WTC11 (cell line): ENCODE data around the gene CFAP161. TPM values are rescaled to one million over a fixed set of nuclear protein-coding genes. Genes with fewer than 3 reads are reported as not detected.

ENCODE experiments used
- ATAC-seq: fragments of 200-7000 bp; cut with Tn5 transposase; 2 replicates; pipeline ENCODE4 v1.10.0; 2021; ENCODE audit warnings: mild to moderate bottlenecking, moderate library complexity
- CTCF ChIA-PET: fragments of 300-600 bp; sonication (Branson Sonifier 250); formaldehyde crosslinking; loops from one replicate; lab custom pipeline; 2021; ENCODE audit warnings: antibody characterized with exemption; lab: Charles Lee
- POLR2A ChIA-PET: fragments of 350-600 bp; sonication (Branson Sonifier 250); formaldehyde crosslinking; loops from one replicate; lab custom pipeline; 2021; ENCODE audit warnings: antibody characterized with exemption; lab: Charles Lee
- DNase-seq: peaks from one replicate; pipeline ENCODE4 v3.0.0; 2021; ENCODE audit warnings: low spot score
- H3K27ac Mint-ChIP-seq: 2 replicates; pipeline ENCODE4 v1.8.0; 2021; ENCODE audit warnings: mixed read lengths
- H3K27me3 Mint-ChIP-seq: 2 replicates; pipeline ENCODE4 v1.8.0; 2021; ENCODE audit warnings: low read depth, mild to moderate bottlenecking, moderate library complexity, mixed read lengths
- H3K36me3 Mint-ChIP-seq: 2 replicates; pipeline ENCODE4 v1.8.0; 2021; ENCODE audit warnings: mixed read lengths
- H3K4me1 Mint-ChIP-seq: 2 replicates; pipeline ENCODE4 v1.8.0; 2022; ENCODE audit warnings: mixed read lengths
- H3K4me3 Mint-ChIP-seq: 2 replicates; pipeline ENCODE4 v1.8.0; 2021; ENCODE audit warnings: mild to moderate bottlenecking, moderate library complexity, mixed read lengths
- H3K9me3 Mint-ChIP-seq: 2 replicates; pipeline ENCODE4 v1.8.0; 2021; ENCODE audit warnings: mixed read lengths
- EMX1 ChIP-seq: fragments of 250-450 bp; sonication (Bioruptor Pico); IDR thresholded peaks from 2 replicates; pipeline ENCODE4 v1.8.0; 2021; ENCODE audit warnings: mild to moderate bottlenecking
- ESRRA ChIP-seq: sonication (generic); formaldehyde crosslinking; IDR thresholded peaks from 2 replicates; pipeline ENCODE4 v1.8.1; 2022; ENCODE audit warnings: mild to moderate bottlenecking, missing genetic modification reagents, borderline replicate concordance
- ETV6 ChIP-seq: sonication (generic); formaldehyde crosslinking; IDR thresholded peaks from 2 replicates; pipeline ENCODE4 v1.8.1; 2022; ENCODE audit warnings: mild to moderate bottlenecking, missing genetic modification reagents
- GTF2I ChIP-seq: fragments of 250-450 bp; sonication (Bioruptor Pico); conservative IDR thresholded peaks from 2 replicates; pipeline ENCODE4 v1.4.0; 2021; ENCODE audit warnings: mild to moderate bottlenecking
- MXD4 ChIP-seq: fragments of 250-450 bp; sonication (Bioruptor Pico); IDR thresholded peaks from 2 replicates; pipeline ENCODE4 v1.8.0; 2021; ENCODE audit warnings: mild to moderate bottlenecking, moderate library complexity, borderline replicate concordance
- NFATC4 ChIP-seq: fragments of 250-450 bp; sonication (Bioruptor Pico); IDR thresholded peaks from 2 replicates; pipeline ENCODE4 v1.9.0; 2021; ENCODE audit warnings: mild to moderate bottlenecking
- NR3C1 ChIP-seq: sonication (generic); formaldehyde crosslinking; conservative IDR thresholded peaks from 2 replicates; pipeline ENCODE4 v1.8.1; 2023; ENCODE audit warnings: low read depth, mild to moderate bottlenecking, missing genetic modification reagents
- RELA ChIP-seq: sonication (generic); formaldehyde crosslinking; IDR thresholded peaks from 2 replicates; pipeline ENCODE4 v1.8.1; 2022; ENCODE audit warnings: missing genetic modification reagents, mild to moderate bottlenecking, borderline replicate concordance
- RORB ChIP-seq: fragments of 250-450 bp; sonication (Bioruptor Pico); IDR thresholded peaks from 2 replicates; pipeline ENCODE4 v1.9.0; 2021; ENCODE audit warnings: mild to moderate bottlenecking
- SMAD4 ChIP-seq: sonication (generic); formaldehyde crosslinking; IDR thresholded peaks from 2 replicates; pipeline ENCODE4 v1.8.0; 2022; ENCODE audit warnings: mild to moderate bottlenecking, missing genetic modification reagents
- TEAD1 ChIP-seq: sonication (generic); formaldehyde crosslinking; IDR thresholded peaks from 2 replicates; pipeline ENCODE4 v1.8.0; 2022; ENCODE audit warnings: mild to moderate bottlenecking, missing genetic modification reagents
- ZNF138 ChIP-seq: sonication (generic); formaldehyde crosslinking; conservative IDR thresholded peaks from 2 replicates; pipeline ENCODE4 v1.8.1; 2022; ENCODE audit warnings: mild to moderate bottlenecking, moderate library complexity, missing genetic modification reagents
- ZNF671 ChIP-seq: fragments of 250-450 bp; sonication (Bioruptor Pico); IDR thresholded peaks from 2 replicates; pipeline ENCODE4 v1.8.0; 2021; ENCODE audit warnings: mild to moderate bottlenecking
- total RNA-seq: library from RNA; stranded (reverse); gene quantifications from 3 replicates; pipeline ENCODE4 v1.2.3, GENCODE V29; 2021
- TF ChIP-seq, protein P1 (sequence below): fragments of 250-450 bp; sonication (Bioruptor Pico); IDR thresholded peaks from 2 replicates; pipeline ENCODE4 v1.9.0; 2021; ENCODE audit warnings: mild to moderate bottlenecking, borderline replicate concordance
- TF ChIP-seq, protein P2 (sequence below): sonication (generic); formaldehyde crosslinking; IDR thresholded peaks from 2 replicates; pipeline ENCODE4 v1.8.0; 2023; ENCODE audit warnings: missing genetic modification reagents
- TF ChIP-seq, protein P3 (sequence below): sonication (generic); formaldehyde crosslinking; IDR thresholded peaks from 2 replicates; pipeline ENCODE4 v1.8.1; 2023; ENCODE audit warnings: mild to moderate bottlenecking, missing genetic modification reagents, borderline replicate concordance
- TF ChIP-seq, protein P4 (sequence below): sonication (generic); formaldehyde crosslinking; conservative IDR thresholded peaks from 2 replicates; pipeline ENCODE4 v1.8.1; 2023; ENCODE audit warnings: mild to moderate bottlenecking, low read depth, missing genetic modification reagents, moderate library complexity
- TF ChIP-seq, protein P5 (sequence below): fragments of 250-450 bp; sonication (Bioruptor Pico); IDR thresholded peaks from 2 replicates; pipeline ENCODE4 v1.9.0; 2021; ENCODE audit warnings: mild to moderate bottlenecking
- TF ChIP-seq, protein P6 (sequence below): sonication (generic); formaldehyde crosslinking; IDR thresholded peaks from 2 replicates; pipeline ENCODE4 v1.8.0; 2022; ENCODE audit warnings: missing genetic modification reagents

The CFAP161 gene
- total RNA-seq, 1 experiment from 2014 or later: not detected

DNA sequence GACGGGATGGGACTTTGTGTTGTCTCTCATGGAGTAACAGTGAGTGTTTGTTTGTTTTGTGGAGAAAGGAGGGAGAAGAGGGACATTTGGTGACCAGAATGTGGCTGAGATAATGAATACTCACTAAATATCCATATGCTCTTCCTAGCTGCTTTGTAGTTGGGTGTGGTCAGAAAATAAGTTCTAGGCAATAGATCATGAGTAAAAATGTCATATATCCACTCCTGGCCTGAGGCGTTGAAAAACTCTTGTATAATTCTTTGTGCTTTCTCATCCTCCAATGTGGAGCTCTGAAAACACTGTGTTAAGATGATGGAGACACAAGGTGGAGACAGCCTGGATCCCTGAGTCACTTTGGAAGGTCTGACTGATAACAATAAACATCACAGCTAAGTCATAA is 34.6 kb downstream of the CFAP161 start (continued):
- TF ChIP-seq GTF2I (CRISPR knock-in tag): no peak
- no peak for TF ChIP-seq ETV6
- TF ChIP-seq ZNF671 (CRISPR knock-in tag): no peak
- TF ChIP-seq ZNF138 (CRISPR knock-in tag): no peak
- TF ChIP-seq NR3C1 (CRISPR knock-in tag): no peak
- TF ChIP-seq, protein P1, sequence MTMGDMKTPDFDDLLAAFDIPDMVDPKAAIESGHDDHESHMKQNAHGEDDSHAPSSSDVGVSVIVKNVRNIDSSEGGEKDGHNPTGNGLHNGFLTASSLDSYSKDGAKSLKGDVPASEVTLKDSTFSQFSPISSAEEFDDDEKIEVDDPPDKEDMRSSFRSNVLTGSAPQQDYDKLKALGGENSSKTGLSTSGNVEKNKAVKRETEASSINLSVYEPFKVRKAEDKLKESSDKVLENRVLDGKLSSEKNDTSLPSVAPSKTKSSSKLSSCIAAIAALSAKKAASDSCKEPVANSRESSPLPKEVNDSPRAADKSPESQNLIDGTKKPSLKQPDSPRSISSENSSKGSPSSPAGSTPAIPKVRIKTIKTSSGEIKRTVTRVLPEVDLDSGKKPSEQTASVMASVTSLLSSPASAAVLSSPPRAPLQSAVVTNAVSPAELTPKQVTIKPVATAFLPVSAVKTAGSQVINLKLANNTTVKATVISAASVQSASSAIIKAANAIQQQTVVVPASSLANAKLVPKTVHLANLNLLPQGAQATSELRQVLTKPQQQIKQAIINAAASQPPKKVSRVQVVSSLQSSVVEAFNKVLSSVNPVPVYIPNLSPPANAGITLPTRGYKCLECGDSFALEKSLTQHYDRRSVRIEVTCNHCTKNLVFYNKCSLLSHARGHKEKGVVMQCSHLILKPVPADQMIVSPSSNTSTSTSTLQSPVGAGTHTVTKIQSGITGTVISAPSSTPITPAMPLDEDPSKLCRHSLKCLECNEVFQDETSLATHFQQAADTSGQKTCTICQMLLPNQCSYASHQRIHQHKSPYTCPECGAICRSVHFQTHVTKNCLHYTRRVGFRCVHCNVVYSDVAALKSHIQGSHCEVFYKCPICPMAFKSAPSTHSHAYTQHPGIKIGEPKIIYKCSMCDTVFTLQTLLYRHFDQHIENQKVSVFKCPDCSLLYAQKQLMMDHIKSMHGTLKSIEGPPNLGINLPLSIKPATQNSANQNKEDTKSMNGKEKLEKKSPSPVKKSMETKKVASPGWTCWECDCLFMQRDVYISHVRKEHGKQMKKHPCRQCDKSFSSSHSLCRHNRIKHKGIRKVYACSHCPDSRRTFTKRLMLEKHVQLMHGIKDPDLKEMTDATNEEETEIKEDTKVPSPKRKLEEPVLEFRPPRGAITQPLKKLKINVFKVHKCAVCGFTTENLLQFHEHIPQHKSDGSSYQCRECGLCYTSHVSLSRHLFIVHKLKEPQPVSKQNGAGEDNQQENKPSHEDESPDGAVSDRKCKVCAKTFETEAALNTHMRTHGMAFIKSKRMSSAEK (CRISPR knock-in tag): no peak
- no peak for TF ChIP-seq RORB (CRISPR knock-in tag)
- no peak for TF ChIP-seq SMAD4 (CRISPR knock-in tag)
- TF ChIP-seq, protein P2, sequence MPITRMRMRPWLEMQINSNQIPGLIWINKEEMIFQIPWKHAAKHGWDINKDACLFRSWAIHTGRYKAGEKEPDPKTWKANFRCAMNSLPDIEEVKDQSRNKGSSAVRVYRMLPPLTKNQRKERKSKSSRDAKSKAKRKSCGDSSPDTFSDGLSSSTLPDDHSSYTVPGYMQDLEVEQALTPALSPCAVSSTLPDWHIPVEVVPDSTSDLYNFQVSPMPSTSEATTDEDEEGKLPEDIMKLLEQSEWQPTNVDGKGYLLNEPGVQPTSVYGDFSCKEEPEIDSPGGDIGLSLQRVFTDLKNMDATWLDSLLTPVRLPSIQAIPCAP (CRISPR knock-in tag): no peak
- TF ChIP-seq TEAD1 (CRISPR knock-in tag): no peak
- TF ChIP-seq, protein P3, sequence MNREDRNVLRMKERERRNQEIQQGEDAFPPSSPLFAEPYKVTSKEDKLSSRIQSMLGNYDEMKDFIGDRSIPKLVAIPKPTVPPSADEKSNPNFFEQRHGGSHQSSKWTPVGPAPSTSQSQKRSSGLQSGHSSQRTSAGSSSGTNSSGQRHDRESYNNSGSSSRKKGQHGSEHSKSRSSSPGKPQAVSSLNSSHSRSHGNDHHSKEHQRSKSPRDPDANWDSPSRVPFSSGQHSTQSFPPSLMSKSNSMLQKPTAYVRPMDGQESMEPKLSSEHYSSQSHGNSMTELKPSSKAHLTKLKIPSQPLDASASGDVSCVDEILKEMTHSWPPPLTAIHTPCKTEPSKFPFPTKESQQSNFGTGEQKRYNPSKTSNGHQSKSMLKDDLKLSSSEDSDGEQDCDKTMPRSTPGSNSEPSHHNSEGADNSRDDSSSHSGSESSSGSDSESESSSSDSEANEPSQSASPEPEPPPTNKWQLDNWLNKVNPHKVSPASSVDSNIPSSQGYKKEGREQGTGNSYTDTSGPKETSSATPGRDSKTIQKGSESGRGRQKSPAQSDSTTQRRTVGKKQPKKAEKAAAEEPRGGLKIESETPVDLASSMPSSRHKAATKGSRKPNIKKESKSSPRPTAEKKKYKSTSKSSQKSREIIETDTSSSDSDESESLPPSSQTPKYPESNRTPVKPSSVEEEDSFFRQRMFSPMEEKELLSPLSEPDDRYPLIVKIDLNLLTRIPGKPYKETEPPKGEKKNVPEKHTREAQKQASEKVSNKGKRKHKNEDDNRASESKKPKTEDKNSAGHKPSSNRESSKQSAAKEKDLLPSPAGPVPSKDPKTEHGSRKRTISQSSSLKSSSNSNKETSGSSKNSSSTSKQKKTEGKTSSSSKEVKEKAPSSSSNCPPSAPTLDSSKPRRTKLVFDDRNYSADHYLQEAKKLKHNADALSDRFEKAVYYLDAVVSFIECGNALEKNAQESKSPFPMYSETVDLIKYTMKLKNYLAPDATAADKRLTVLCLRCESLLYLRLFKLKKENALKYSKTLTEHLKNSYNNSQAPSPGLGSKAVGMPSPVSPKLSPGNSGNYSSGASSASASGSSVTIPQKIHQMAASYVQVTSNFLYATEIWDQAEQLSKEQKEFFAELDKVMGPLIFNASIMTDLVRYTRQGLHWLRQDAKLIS: no peak
- TF ChIP-seq, protein P4, sequence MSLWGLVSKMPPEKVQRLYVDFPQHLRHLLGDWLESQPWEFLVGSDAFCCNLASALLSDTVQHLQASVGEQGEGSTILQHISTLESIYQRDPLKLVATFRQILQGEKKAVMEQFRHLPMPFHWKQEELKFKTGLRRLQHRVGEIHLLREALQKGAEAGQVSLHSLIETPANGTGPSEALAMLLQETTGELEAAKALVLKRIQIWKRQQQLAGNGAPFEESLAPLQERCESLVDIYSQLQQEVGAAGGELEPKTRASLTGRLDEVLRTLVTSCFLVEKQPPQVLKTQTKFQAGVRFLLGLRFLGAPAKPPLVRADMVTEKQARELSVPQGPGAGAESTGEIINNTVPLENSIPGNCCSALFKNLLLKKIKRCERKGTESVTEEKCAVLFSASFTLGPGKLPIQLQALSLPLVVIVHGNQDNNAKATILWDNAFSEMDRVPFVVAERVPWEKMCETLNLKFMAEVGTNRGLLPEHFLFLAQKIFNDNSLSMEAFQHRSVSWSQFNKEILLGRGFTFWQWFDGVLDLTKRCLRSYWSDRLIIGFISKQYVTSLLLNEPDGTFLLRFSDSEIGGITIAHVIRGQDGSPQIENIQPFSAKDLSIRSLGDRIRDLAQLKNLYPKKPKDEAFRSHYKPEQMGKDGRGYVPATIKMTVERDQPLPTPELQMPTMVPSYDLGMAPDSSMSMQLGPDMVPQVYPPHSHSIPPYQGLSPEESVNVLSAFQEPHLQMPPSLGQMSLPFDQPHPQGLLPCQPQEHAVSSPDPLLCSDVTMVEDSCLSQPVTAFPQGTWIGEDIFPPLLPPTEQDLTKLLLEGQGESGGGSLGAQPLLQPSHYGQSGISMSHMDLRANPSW (CRISPR knock-in tag): no peak

DNA sequence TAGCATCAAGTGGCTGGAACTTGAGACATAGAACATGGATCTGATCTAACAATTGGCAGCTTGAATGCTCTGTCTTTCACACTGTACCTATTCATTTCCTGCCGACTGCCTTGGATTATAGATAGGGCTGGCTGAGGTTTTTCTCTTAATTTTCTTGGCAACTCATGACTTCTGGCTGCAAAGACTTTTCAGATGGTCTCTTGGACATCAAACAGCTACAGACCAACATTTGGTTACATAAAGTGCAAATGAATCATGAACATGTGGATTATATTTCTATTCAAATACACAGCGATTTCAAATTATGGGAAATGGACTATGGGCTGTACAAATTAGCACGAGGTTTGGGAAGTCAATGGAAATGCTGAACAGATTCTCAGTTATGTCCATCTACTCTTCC is 36.4 kb downstream of the CFAP161 start:
- ChIA-PET POLR2A (no interaction called here), CTCF (interaction anchor here (3.3 kb wide), 1 partner anchor 95 kb away, joined by 14 read pairs; no protein-coding TSS in a partner anchor)
- TF ChIP-seq ESRRA (CRISPR knock-in tag) (no peak), NFATC4 (CRISPR knock-in tag) (no peak), GTF2I (CRISPR knock-in tag) (no peak), RELA (CRISPR knock-in tag) (no peak), MXD4 (CRISPR knock-in tag) (no peak), EMX1 (no peak), ZNF671 (CRISPR knock-in tag) (no peak)
- TF ChIP-seq, protein P5, sequence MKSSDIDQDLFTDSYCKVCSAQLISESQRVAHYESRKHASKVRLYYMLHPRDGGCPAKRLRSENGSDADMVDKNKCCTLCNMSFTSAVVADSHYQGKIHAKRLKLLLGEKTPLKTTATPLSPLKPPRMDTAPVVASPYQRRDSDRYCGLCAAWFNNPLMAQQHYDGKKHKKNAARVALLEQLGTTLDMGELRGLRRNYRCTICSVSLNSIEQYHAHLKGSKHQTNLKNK (CRISPR knock-in tag): no peak
- TF ChIP-seq, protein P6, sequence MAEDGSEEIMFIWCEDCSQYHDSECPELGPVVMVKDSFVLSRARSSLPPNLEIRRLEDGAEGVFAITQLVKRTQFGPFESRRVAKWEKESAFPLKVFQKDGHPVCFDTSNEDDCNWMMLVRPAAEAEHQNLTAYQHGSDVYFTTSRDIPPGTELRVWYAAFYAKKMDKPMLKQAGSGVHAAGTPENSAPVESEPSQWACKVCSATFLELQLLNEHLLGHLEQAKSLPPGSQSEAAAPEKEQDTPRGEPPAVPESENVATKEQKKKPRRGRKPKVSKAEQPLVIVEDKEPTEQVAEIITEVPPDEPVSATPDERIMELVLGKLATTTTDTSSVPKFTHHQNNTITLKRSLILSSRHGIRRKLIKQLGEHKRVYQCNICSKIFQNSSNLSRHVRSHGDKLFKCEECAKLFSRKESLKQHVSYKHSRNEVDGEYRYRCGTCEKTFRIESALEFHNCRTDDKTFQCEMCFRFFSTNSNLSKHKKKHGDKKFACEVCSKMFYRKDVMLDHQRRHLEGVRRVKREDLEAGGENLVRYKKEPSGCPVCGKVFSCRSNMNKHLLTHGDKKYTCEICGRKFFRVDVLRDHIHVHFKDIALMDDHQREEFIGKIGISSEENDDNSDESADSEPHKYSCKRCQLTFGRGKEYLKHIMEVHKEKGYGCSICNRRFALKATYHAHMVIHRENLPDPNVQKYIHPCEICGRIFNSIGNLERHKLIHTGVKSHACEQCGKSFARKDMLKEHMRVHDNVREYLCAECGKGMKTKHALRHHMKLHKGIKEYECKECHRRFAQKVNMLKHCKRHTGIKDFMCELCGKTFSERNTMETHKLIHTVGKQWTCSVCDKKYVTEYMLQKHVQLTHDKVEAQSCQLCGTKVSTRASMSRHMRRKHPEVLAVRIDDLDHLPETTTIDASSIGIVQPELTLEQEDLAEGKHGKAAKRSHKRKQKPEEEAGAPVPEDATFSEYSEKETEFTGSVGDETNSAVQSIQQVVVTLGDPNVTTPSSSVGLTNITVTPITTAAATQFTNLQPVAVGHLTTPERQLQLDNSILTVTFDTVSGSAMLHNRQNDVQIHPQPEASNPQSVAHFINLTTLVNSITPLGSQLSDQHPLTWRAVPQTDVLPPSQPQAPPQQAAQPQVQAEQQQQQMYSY: no peak
- ATAC-seq: no peak
- no peaks in the 10 kb centered on the region for H3K27me3 Mint-ChIP-seq
- H3K27ac Mint-ChIP-seq: no peak overlapping the region
- no peaks in the 10 kb centered on the region for H3K4me1 Mint-ChIP-seq
- no peak overlapping the region for H3K4me3 Mint-ChIP-seq
- H3K9me3 Mint-ChIP-seq: no peaks in the 10 kb centered on the region
- H3K36me3 Mint-ChIP-seq: no peaks in the 10 kb centered on the region
- DNase-seq: no peak
